H1 (cell line): Measurements from ENCODE around the gene SNAI1. TPM values are rescaled to one million over a fixed set of nuclear protein-coding genes. Genes with fewer than 3 reads are reported as not detected.
A peak's percentile ranks its signal among the peaks of the same experiment; 100 is the strongest.

Source experiments
- CTCF ChIA-PET: fragments of 300-600 bp; sonication (Branson Sonifier 250); formaldehyde crosslinking; loops from one replicate; lab custom pipeline; 2021; ENCODE audit not compliant: partially characterized antibody; lab: Charles Lee
- POLR2A ChIA-PET: fragments of 300-600 bp; sonication (Branson Sonifier 250); formaldehyde crosslinking; loops from one replicate; lab custom pipeline; 2021; ENCODE audit warnings: inconsistent platforms; ENCODE audit not compliant: partially characterized antibody; lab: Charles Lee
- DNase-seq, 2 experiments: peaks; one replicate each; pipeline versions ENCODE4 v3.0.0 to v3.0.0-alpha.2; 2010 to 2022; ENCODE audit warnings: low spot score in 2 of 2, low read depth in 1 of 2, mixed read lengths in 1 of 2
- FAIRE-seq: peaks from 2 replicates; lab custom pipeline; 2011; peaks lifted over from hg19 to GRCh38; lab: Jason Lieb, UNC
- H2AFZ ChIP-seq: 2 replicates; pipeline ENCODE4 v1.8.1; 2012; ENCODE audit warnings: low read length, inconsistent platforms
- H2AK5ac ChIP-seq: 2 replicates; pipeline ENCODE4 v1.6.1; 2013; ENCODE audit warnings: low read depth, low read length
- H2BK120ac ChIP-seq: replicated peaks from 2 replicates; pipeline ENCODE3; 2013; ENCODE audit warnings: low read depth, low read length, inconsistent platforms
- H2BK12ac ChIP-seq: 2 replicates; pipeline ENCODE4 v1.6.1; 2013; ENCODE audit warnings: low read depth, low read length
- H2BK15ac ChIP-seq: 2 replicates; pipeline ENCODE4 v1.6.1; 2013; ENCODE audit warnings: low read length
- H2BK20ac ChIP-seq: 2 replicates; pipeline ENCODE4 v1.6.1; 2013; ENCODE audit warnings: low read length
- H2BK5ac ChIP-seq: 2 replicates; pipeline ENCODE4 v1.6.1; 2013; ENCODE audit warnings: low read depth, low read length
- H3K14ac ChIP-seq: 2 replicates; pipeline ENCODE4 v1.6.1; 2013; ENCODE audit warnings: inconsistent platforms; ENCODE audit not compliant: insufficient read length
- H3K18ac ChIP-seq: 2 replicates; pipeline ENCODE4 v1.6.1; 2013; ENCODE audit warnings: low read length; ENCODE audit errors: extremely low read depth
- H3K23ac ChIP-seq: 2 replicates; pipeline ENCODE4 v1.6.1; 2013; ENCODE audit warnings: inconsistent platforms; ENCODE audit not compliant: insufficient read length
- H3K23me2 ChIP-seq: 2 replicates; pipeline ENCODE4 v1.6.1; 2013; ENCODE audit warnings: low read depth, low read length
- H3K27ac ChIP-seq: 2 replicates; pipeline ENCODE4 v1.6.1; 2011; ENCODE audit warnings: low read depth, low read length, inconsistent platforms
- H3K27me3 ChIP-seq, 4 experiments: replicated peaks in 1 of 4; 1 replicate in 1 of 4; 2 replicates in 3 of 4; pipeline versions ENCODE4 v1.6.1 to v1.8.1; 2011 to 2013; ENCODE audit warnings: low read length in 3 of 4, mild to moderate bottlenecking in 3 of 4, inconsistent platforms in 2 of 4, mixed read lengths in 2 of 4, moderate library complexity in 1 of 4; ENCODE audit not compliant: control insufficient read depth in 3 of 4, insufficient read depth in 3 of 4; ENCODE audit errors: extremely low read depth in 1 of 4
- H3K36me3 ChIP-seq, 4 experiments: 2 replicates each; pipeline versions ENCODE4 v1.6.1 to v1.8.1; 2011 to 2013; ENCODE audit warnings: mild to moderate bottlenecking in 4 of 4, low read length in 3 of 4, moderate library complexity in 2 of 4, control low read depth in 1 of 4, inconsistent platforms in 1 of 4; ENCODE audit not compliant: insufficient read depth in 4 of 4, control insufficient read depth in 2 of 4
- H3K4ac ChIP-seq: replicated peaks from 2 replicates; pipeline ENCODE3; 2013; ENCODE audit warnings: low read length, low read depth, mixed read lengths, inconsistent platforms; ENCODE audit not compliant: insufficient read length
- H3K4me1 ChIP-seq, 4 experiments: replicated peaks in 1 of 4; 1 replicate in 1 of 4; 2 replicates in 3 of 4; pipeline versions ENCODE4 v1.6.1 to v1.8.1; 2011 to 2013; ENCODE audit warnings: low read length in 3 of 4, inconsistent platforms in 2 of 4, mixed read lengths in 1 of 4; ENCODE audit not compliant: insufficient read depth in 4 of 4, control insufficient read depth in 3 of 4
- H3K4me2 ChIP-seq, 2 experiments: 2 replicates each; pipeline versions ENCODE4 v1.6.1 to v1.8.1; 2011 to 2013; ENCODE audit warnings: low read depth in 2 of 2, low read length in 2 of 2, control low read depth in 1 of 2, inconsistent platforms in 1 of 2, mild to moderate bottlenecking in 1 of 2; ENCODE audit not compliant: insufficient read depth in 1 of 2
- H3K4me3 ChIP-seq, 4 experiments: fragments of 200-600, 300-600 bp in 1 of 4; sonication (generic), shearing (Covaris generic), sonication (Bioruptor Twin) in 1 of 4; 2 replicates each; pipeline versions ENCODE4 v1.5.1 to v1.8.1; 2011 to 2016; ENCODE audit warnings: low read length in 4 of 4, low read depth in 3 of 4, control low read depth in 2 of 4, inconsistent platforms in 2 of 4, mild to moderate bottlenecking in 2 of 4, mixed read lengths in 1 of 4, moderate library complexity in 1 of 4; ENCODE audit not compliant: insufficient read depth in 2 of 4; ENCODE audit errors: extremely low read depth in 1 of 4
- H3K56ac ChIP-seq: replicated peaks from 2 replicates; pipeline ENCODE3; 2013; ENCODE audit warnings: low read depth, mild to moderate bottlenecking, mixed read lengths, low read length, inconsistent platforms; ENCODE audit not compliant: insufficient read length
- H3K79me1 ChIP-seq: 2 replicates; pipeline ENCODE4 v1.6.1; 2013; ENCODE audit warnings: low read depth, low read length, control low read depth
- H3K79me2 ChIP-seq, 2 experiments: 2 replicates each; pipeline versions ENCODE4 v1.6.1 to v1.8.1; 2012 to 2013; ENCODE audit warnings: low read length in 2 of 2, mild to moderate bottlenecking in 2 of 2, inconsistent platforms in 1 of 2; ENCODE audit not compliant: insufficient read depth in 2 of 2, control insufficient read depth in 1 of 2
- H3K9ac ChIP-seq, 4 experiments: replicated peaks in 1 of 4; 1 replicate in 1 of 4; 2 replicates in 3 of 4; pipeline versions ENCODE4 v1.6.1 to v1.8.1; 2011 to 2013; ENCODE audit warnings: low read depth in 3 of 4, low read length in 3 of 4, control low read depth in 2 of 4, mild to moderate bottlenecking in 2 of 4, moderate library complexity in 2 of 4, inconsistent platforms in 1 of 4; ENCODE audit errors: extremely low read depth in 1 of 4
- H3K9me3 ChIP-seq, 2 experiments: 2 replicates each; pipeline versions ENCODE4 v1.6.1 to v1.8.1; 2012 to 2013; ENCODE audit warnings: mild to moderate bottlenecking in 2 of 2, moderate library complexity in 2 of 2, control low read depth in 1 of 2, inconsistent platforms in 1 of 2, low read depth in 1 of 2, low read length in 1 of 2, mixed read lengths in 1 of 2; ENCODE audit not compliant: insufficient read depth in 2 of 2
- H4K20me1 ChIP-seq, 2 experiments: replicated peaks in 1 of 2; 2 replicates each; pipeline versions ENCODE3 to v1.8.1; 2011 to 2013; ENCODE audit warnings: inconsistent platforms in 2 of 2, low read length in 2 of 2, mild to moderate bottlenecking in 1 of 2; ENCODE audit not compliant: insufficient read depth in 2 of 2, control insufficient read depth in 1 of 2
- H4K5ac ChIP-seq: 2 replicates; pipeline ENCODE4 v1.6.1; 2013; ENCODE audit warnings: low read length, low read depth, mixed read lengths, inconsistent platforms; ENCODE audit not compliant: insufficient read length
- H4K8ac ChIP-seq: 2 replicates; pipeline ENCODE4 v1.8.0; 2013; ENCODE audit warnings: mild to moderate bottlenecking, moderate library complexity, low read length, inconsistent platforms; ENCODE audit not compliant: insufficient read depth; ENCODE audit errors: extremely low read depth
- H4K91ac ChIP-seq: replicated peaks from 2 replicates; pipeline ENCODE3; 2013; ENCODE audit warnings: low read length, mixed read lengths, inconsistent platforms; ENCODE audit not compliant: insufficient read length
- BCL11A ChIP-seq, 2 experiments: IDR thresholded peaks; one replicate each; pipeline ENCODE4 v1.6.1; 2011; ENCODE audit warnings: low read depth in 2 of 2, low read length in 2 of 2, mild to moderate bottlenecking in 2 of 2
- CEBPB ChIP-seq: IDR thresholded peaks from 2 replicates; pipeline ENCODE4 v1.6.1; 2012; ENCODE audit warnings: low read depth, low read length
- GABPA ChIP-seq: IDR thresholded peaks from 2 replicates; pipeline ENCODE4 v1.6.1; 2011; ENCODE audit warnings: mild to moderate bottlenecking, low read length, moderate library complexity, borderline replicate concordance; ENCODE audit not compliant: insufficient read depth
- HDAC6 ChIP-seq: IDR thresholded peaks from one replicate; pipeline ENCODE4 v1.7.1; 2012; ENCODE audit warnings: low read depth, mild to moderate bottlenecking, inconsistent platforms, low read length, moderate library complexity
- PHF8 ChIP-seq: fragments of 200-600 bp; sonication (generic); conservative IDR thresholded peaks from 2 replicates; pipeline ENCODE4 v1.7.1; 2012; ENCODE audit warnings: low read depth, mild to moderate bottlenecking, inconsistent platforms, low read length, moderate library complexity
- SP2 ChIP-seq: IDR thresholded peaks from 2 replicates; pipeline ENCODE4 v1.6.1; 2012; ENCODE audit warnings: mild to moderate bottlenecking, low read length, inconsistent platforms
- SP4 ChIP-seq: IDR thresholded peaks from 2 replicates; pipeline ENCODE4 v1.6.1; 2012; ENCODE audit warnings: low read length, inconsistent platforms
- WGBS, 2 experiments: shearing (Covaris generic) in 1 of 2; methylation state at CpG; one replicate each; pipeline versions ENCODE4 v1.1.6 to v1.1.7; 2013 to 2015; ENCODE audit warnings: low lambda C conversion rate in 2 of 2, mixed read lengths in 2 of 2, inconsistent platforms in 1 of 2, low coverage in 1 of 2, missing lambda C conversion rate in 1 of 2; ENCODE audit not compliant: insufficient replicate concordance in 2 of 2, insufficient coverage in 1 of 2, insufficient read length in 1 of 2; ENCODE audit errors: extremely low coverage in 1 of 2, missing lambda C conversion rate in 1 of 2; 5-methylcytosine and 5-hydroxymethylcytosine counted together
- long read RNA-seq, 2 experiments: library from RNA in 1 of 2; library from capped mRNA in 1 of 2; stranded (forward); transcript quantifications; one replicate each; pipeline ENCODE4 v2.0.0, GENCODE V29; 2021; ENCODE audit warnings: inconsistent platforms in 1 of 2
- polyA minus RNA-seq, 3 experiments: library from RNA; depleted of rRNA, polyadenylated mRNA; stranded (reverse); fragments of >200 nt; gene quantifications; 1 replicate in 2 of 3; 2 replicates in 1 of 3; pipeline ENCODE4 v1.2.3, GENCODE V29; 2011
- polyA plus RNA-seq, 7 experiments: library from polyadenylated mRNA; depleted of rRNA in 3 of 7; stranded (reverse) in 5 of 7; unstranded in 2 of 7; fragments of >200 nt in 5 of 7; fragments of 200-250 nt in 2 of 7; gene quantifications; 1 replicate in 5 of 7; 2 replicates in 1 of 7; 4 replicates in 1 of 7; pipeline versions ENCODE4 v1.2.1 to v1.2.3, GENCODE V29; 2011 to 2013; ENCODE audit warnings: missing spikeins in 2 of 7, mixed read lengths in 2 of 7
- total RNA-seq: library from RNA; stranded (reverse); fragmentation: NEBNext Ultra II Directional; extraction: Animal tissue kit (Norgen Biotek cat#: 25700); gene quantifications from 2 replicates; pipeline ENCODE4 v1.2.1, GENCODE V29; 2021

The SNAI1 gene
- 6.5 and 7.7 TPM in 2 replicates for total RNA-seq
- 8.0 and 10.6 TPM in 2 replicates for polyA plus RNA-seq (2011; rRNA removed)
- polyA plus RNA-seq (2011; cell fraction: cytosol; rRNA removed), result 2.0 TPM
- 6.6 TPM for polyA plus RNA-seq (2011; cell fraction: nucleus; rRNA removed)
- 6.9 to 10.2 TPM (median 8.7 TPM) in 4 replicates for polyA plus RNA-seq (2012, experiment 1 of 2)
- 10.4 TPM for polyA plus RNA-seq (2012, experiment 2 of 2)
- 6.9 TPM for polyA plus RNA-seq (2013, experiment 1 of 2)
- 7.0 TPM for polyA plus RNA-seq (2013, experiment 2 of 2)
- polyA minus RNA-seq (2011; rRNA and poly(A)+ RNA removed), result 1.3 and 2.7 TPM in 2 replicates
- 2.4 TPM for polyA minus RNA-seq (2011; cell fraction: cytosol; rRNA and poly(A)+ RNA removed)
- polyA minus RNA-seq (2011; cell fraction: nucleus; rRNA and poly(A)+ RNA removed), result 7.8 TPM
- long read RNA-seq, experiment 1, transcript SNAI1-201 (3 exons, 1,686 nt), result major isoform, 6 of 8 reads
- long read RNA-seq, experiment 1, partial matches to known transcripts, result 2 of 8 reads
- long read RNA-seq, experiment 1, other reads (novel, unspliced or antisense), result 0 of 8 reads
- long read RNA-seq, experiment 2, transcript SNAI1-201 (3 exons, 1,686 nt), result major isoform, 8 of 8 reads
- long read RNA-seq, experiment 2, partial matches to known transcripts, result 0 of 8 reads
- long read RNA-seq, experiment 2, other reads (novel, unspliced or antisense), result 0 of 8 reads

DNA sequence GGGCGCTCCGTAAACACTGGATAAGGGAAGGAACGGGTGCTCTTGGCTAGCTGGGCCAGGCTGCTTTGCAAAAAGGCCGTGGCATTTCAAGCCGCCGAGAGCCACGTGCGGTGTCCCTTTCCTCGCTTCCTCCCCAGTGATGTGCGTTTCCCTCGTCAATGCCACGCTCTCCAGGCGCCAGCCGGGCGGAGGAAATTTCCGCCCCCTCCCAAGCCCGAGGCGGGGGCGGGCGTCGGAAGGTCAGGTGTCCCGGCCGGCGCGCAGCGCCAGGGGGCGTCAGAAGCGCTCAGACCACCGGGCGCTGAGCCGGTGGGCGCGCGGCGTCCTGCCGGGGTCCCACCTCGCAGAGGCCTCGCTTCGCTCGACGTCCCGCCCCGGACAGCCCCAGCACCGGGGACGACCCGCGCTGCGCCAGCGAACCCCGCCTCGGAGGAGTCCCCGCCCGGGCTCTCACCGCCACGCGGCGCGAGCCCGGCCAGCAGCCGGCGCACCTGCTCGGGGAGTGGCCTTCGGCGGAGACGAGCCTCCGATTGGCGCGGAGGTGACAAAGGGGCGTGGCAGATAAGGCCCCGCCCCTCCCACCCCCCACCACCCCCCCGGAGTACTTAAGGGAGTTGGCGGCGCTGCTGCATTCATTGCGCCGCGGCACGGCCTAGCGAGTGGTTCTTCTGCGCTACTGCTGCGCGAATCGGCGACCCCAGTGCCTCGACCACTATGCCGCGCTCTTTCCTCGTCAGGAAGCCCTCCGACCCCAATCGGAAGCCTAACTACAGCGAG, at the start of gene SNAI1:
TSS of gene SNAI1 (plus strand) at position 635 of the 777 bp plus-strand sequence. CDS start at position 715, 80 bp downstream.
- Histone ChIP-seq H4K91ac (peak within 1 kb of the TSS; percentile 61), H3K9ac (peak within 1 kb of the TSS; percentile 62 to 77 (median 67)), H4K5ac (peak within 1 kb of the TSS; percentile 54), H3K4me1 (peaks cover 9 to 46% (median 34%) of the 10 kb centered on the region in 4 experiments), H4K20me1 (peaks cover 2 to 4% of the 10 kb centered on the region in 2 experiments), H2BK15ac (no peak within 1 kb of the TSS), H3K14ac (no peak within 1 kb of the TSS), H3K27me3 (peaks cover 0 to 17% (median 15%) of the 10 kb centered on the region in 4 experiments; a peak in 6 of 7 replicates), H2BK120ac (no peak within 1 kb of the TSS), H3K36me3 (peaks cover 0 to 15% (median 0%) of the 10 kb centered on the region in 4 experiments; a peak in 1 of 8 replicates), H3K4me2 (peak within 1 kb of the TSS; percentile 78 to 100), H2BK12ac (peak within 1 kb of the TSS; percentile 18; the same call in 1 of the 2 replicates), H3K79me2 (peaks cover 0 to 8% of the 10 kb centered on the region in 2 experiments; a peak in 2 of 4 replicates), H3K79me1 (peaks cover 2% of the 10 kb centered on the region; the same call in 1 of the 2 replicates), H2AFZ (peak within 1 kb of the TSS; percentile 3; the same call in 1 of the 2 replicates), H3K23ac (no peak within 1 kb of the TSS), H2BK20ac (no peak within 1 kb of the TSS), H4K8ac (peak within 1 kb of the TSS; percentile 60), H3K56ac (peak within 1 kb of the TSS; percentile 52), H2AK5ac (no peak within 1 kb of the TSS; the same call in 1 of the 2 replicates), H3K23me2 (peaks cover 12% of the 10 kb centered on the region), H3K27ac (0 out of 2 replicates have a peak within 1 kb of the TSS, but pooled peaks have one; percentile 31), H3K18ac (no peak within 1 kb of the TSS; the same call in none of the 2 replicates), H3K4ac (peak within 1 kb of the TSS; percentile 24), H2BK5ac (0 out of 2 replicates have a peak within 1 kb of the TSS, but pooled peaks have one; percentile 20), H3K9me3 (no peaks in the 10 kb centered on the region), H3K4me3 (peak within 1 kb of the TSS; percentile 60 to 93 (median 73))
- ChIA-PET CTCF (interaction anchor here (0.9 to 21.7 kb wide), 6 partner anchors 17 to 108 kb away, joined by 3 to 514 read pairs (median 4); no protein-coding TSS in a partner anchor), POLR2A (interaction anchor here (0.6 to 15.6 kb wide), 40 partner anchors 8 to 348 kb away, joined by 3 to 287 read pairs (median 4); partner anchors contain the start of genes PEDS1 and RNF114)
- FAIRE-seq (no peak), DNase-seq (peak in 1 of 2 experiments; percentile 87)
- WGBS, 2 experiments, result 4% methylated on average over 39 of the region's 90 CpGs; no CpG with 5 or more reads in 1 of the 2 experiments
- TF ChIP-seq CEBPB, result no peak
- peak; percentile 83; the same call in 1 of the 2 replicates for TF ChIP-seq PHF8
- no peak for TF ChIP-seq HDAC6
- no peak for TF ChIP-seq SP2
- no peak for TF ChIP-seq BCL11A (IDR thresholded peaks at IDR 0.05; ENCODE audit: low read depth in 2 of 2, low read length in 2 of 2)
- TF ChIP-seq GABPA, result no peak
- TF ChIP-seq SP4, result no peak; the same call in 1 of the 2 replicates
